HG03442 (cell line): ENCODE results near the gene ACOT12.

Experiments
- ATAC-seq: cut with Tn5 transposase; IDR thresholded peaks from one replicate; pipeline ENCODE4 v1.9.1; 2021; ENCODE audit warnings: mild to moderate bottlenecking, moderate library complexity; ENCODE audit not compliant: unreplicated experiment

The ACOT12 gene

DNA sequence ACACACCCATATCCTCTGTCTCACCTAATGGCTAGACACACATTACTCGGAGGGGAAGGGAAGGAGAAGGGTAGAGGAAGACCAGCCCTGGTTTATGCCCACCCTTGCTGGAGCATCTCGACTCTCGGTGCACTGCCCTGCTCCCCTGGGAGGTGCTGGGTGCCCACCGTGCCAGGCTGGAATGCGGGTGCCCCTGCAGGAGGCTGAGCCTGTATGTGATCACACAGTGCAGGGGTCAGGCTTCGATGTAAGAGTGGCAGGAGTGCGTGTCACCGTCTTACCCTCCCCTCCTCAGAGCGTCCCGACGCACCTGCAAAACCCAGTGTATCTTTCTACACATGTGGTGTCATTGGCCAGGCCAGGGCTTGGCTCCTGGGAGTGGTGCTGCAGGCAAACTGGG lies 7.3 kb upstream of the ACOT12 start:
- ATAC-seq, result no peak

GRCh38 chr5:81400375-81400774 lies 6.4 kb upstream of the ACOT12 start:
- ATAC-seq, result no peak

GRCh38 chr5:81398741-81399140 lies 4.8 kb upstream of the ACOT12 start:
- ATAC-seq, result no peak

DNA sequence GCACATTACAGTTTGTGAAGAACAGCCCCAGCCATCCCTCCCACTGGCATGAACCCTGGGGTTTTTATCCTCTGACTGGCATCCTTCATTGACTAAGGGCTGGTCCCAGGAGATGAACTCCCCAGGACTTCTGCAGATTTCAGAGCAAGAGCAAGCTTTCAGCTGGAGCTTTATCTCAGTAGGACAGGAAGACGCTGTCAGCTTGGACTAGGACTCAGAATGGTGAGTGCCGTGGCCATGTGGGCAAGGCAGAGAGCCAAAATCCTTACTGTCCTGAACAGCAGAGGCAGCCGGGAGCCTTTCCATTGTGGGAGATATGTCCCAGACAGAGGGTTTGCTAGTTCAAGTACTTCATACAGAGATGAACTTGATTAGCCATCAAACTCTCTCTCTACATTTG lies 3.2 kb upstream of the ACOT12 start:
- no peak for ATAC-seq

GRCh38 chr5:81395262-81395661 lies 1.3 kb upstream of the ACOT12 start:
- no peak for ATAC-seq

DNA sequence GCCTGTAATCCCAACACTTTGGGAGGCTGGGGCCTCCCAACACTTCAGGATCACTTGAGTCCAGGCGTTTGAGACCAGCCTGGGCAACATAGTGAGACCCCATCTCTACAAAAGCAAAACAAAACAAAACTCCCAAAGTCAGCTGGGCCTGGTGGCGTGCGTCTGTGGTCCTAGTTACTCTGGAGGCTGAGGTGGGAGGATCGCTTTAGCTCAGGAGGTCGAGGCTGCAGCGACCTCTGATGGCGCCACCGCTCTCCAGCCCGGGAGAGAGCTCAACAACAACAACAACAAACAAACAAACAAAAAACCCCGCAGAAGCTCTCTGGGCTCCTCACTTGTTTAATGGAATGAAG lies 528 bp downstream of the ACOT12 start:
- ATAC-seq, result no peak

DNA sequence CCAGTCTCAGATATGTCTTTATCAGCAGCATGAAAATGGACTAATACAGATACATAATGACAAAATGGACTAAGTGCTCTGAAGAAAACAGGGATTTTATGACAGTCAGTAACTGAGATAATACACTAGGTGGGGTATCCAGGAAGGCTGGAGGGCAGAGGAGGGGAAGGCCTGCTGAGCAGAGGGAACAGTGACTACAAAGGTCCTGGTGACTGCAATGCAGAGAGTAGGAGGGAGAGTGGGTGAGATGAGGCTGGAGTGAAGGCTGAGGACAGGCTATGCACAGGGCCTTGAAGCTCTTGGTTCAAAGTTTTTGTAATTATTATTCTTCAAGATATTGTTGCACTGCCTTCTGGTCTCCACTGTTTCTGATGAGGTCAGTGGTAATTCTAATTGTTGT lies 4.9 kb downstream of the ACOT12 start:
- ATAC-seq, result no peak

GRCh38 chr5:81388169-81388568 lies 5.8 kb downstream of the ACOT12 start:
- no peak for ATAC-seq

DNA sequence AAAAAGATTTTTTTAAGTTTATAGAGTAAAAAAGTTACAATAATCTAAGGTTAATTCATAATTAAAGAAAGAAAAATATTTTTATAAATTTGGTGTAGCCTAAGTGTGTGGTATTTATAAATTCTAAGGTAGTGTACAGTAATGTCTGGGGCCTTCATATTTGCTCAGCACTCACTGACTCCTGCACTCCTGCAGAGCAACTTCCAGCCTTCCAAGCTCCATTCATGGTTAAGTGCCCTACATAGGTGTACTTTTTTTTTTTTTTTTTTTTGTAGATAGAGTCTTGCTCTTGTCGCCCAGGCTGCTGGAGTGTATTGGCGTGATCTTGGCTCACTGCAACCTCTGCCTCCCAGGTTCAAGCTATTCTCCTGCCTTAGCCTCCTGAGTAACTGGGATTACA lies 10.1 kb downstream of the ACOT12 start:
- no peak for ATAC-seq

- no peak for ATAC-seq
Observed at GRCh38 chr5:81371354-81371876, 22.5 kb downstream of the ACOT12 start.

DNA sequence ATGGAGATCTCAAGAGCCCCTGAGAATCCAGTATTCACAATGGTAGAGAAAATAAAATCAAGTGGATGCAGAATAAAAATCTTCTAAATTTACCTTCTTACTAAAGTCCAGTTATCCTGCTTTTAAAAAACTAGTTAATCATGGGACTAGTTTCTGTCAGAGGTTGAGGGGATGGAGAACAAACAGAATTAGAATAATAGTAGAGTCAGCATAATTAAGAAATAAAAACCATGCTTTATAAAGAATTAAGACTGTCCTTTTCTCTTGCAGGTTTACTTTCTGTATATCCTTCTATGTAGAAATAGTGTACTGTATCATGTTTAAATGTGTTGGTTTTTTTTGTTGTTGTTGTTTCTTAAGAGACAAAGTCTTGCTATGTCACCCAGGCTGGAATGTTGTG lies 23.0 kb downstream of the ACOT12 start:
- no peak for ATAC-seq

- no peak for ATAC-seq
Observed at GRCh38 chr5:81365541-81365940, 28.4 kb downstream of the ACOT12 start.

- no peak for ATAC-seq
Observed at GRCh38 chr5:81363093-81363871, 30.7 kb downstream of the ACOT12 start.

GRCh38 chr5:81361600-81361999 lies 32.3 kb downstream of the ACOT12 start:
- no peak for ATAC-seq

DNA sequence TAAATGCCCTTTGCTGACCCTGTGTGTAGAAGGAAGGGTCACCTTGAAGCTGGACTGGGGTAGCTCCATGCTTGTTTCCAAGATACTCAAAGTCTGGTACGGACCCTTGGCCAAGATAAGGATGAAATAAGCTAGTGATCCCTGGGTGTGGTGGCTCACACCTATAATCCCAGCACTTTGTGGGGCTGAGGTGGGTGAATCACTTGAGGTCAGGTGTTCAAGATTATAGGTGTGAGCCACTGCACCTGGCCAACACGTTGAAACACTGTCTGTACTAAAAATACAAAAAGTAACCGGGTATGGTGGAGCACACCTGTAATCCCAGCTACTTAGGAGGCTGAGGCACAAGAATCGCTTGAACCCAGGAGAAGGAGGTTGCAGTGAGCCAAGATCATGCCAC lies 33.3 kb downstream of the ACOT12 start:
- ATAC-seq, result no peak

- ATAC-seq, result no peak
Observed at GRCh38 chr5:81359881-81360280, 34.1 kb downstream of the ACOT12 start.

DNA sequence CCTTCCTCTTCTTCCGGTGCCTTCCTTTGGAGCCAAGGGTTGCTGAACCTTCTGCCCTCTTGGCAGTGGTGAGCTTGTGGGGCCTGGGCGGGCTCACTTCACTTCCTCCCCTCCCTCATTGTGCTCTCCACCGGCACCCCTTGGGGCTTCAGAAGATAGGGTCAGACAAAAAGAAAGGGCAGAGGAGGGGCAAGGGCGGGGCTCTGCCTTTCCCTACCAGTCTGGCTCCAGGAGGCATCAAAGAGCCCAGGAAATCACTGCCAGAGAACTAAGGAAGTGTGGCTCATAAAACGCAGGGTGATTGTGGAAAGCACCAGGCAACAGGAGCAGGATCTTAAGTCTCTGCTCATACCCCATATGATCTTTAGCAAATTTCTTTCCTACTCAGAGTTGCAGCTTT lies 34.8 kb downstream of the ACOT12 start:
- no peak for ATAC-seq

DNA sequence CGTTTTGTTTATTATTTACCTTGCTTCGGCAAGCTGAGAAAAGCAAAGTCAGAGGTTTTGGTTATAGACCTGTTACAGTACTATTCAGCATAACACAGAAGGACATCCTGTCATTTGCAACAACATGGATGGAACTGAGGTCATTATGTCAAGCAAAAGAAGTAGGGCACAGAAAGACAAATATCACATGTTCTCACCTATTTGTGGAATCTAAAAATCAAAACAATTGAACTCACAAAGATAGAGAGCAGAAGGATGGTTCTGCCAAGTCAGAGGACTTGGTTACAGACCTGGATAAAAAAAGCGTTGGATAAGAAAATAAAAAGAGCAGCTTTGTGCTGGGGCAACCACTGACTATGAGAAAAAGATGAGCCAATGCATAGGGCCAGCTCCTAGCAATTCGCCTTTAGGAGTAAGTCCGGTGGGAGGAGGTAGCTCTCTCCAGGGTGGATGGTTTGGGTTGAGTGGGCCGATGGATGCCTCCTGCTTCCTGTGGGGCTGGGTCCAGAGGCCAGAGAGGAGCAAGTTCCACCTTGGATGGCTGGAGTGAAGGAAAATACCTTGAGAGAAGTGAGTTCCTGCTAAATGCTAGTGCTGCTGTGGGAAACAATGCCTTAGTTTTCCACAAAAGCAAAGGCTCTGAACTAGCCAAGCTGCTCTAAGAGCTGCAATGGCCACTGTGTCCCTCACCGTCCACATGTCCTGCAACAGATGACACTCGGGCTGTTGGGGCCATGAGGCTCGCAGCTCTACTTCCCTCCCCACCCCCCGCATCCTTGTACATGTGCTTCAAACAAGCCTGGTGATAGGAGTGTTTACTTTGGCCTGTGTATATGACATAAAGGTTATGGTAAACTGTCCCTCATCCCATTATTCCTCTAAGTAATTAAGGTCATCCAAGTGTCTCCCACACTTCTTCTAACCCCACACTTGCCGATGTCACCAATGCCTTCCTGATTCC lies 38.4 kb downstream of the ACOT12 start:
- ATAC-seq, result no peak

- ATAC-seq, result no peak
Observed at GRCh38 chr5:81354093-81354492, 39.8 kb downstream of the ACOT12 start.

DNA sequence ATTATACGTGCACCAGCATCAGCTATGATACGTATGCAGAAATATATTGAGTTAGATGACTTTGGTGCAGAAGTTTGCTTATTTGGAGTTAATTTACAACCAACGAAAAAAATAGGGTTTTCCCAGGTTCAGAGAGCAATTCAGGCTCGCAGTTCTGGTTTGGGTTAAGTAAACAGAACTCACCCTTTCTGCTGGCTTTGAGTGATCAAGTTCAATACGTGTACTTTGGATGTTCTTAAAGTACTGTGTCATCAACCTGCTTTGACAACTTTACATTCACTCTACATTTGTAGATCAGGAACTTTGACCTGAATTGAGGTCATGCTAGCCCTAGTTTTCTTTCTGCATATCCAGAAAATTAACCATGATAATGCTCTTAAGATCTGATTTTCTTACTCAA lies 40.7 kb downstream of the ACOT12 start:
- no peak for ATAC-seq

- ATAC-seq, result no peak
Observed at GRCh38 chr5:81350507-81350906, 43.4 kb downstream of the ACOT12 start.

DNA sequence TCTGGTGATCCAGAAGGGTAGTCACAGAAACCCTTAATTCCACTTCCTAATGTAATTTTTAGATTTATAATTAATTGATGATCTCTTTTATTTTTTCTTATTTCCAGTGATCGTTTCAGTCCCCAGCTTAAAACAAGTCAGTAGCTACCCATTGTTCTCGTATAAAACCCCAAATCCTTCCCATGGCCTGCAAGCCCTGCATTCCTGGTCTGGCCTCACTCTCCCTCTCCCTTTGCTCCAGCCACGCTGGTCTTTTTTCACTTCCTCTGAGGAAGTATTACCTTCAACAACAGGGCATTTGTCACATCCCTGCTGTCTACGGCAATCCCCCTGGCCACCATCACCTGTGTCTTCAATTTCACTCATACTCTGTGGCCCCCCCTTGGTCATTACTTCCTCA lies 44.8 kb downstream of the ACOT12 start:
- no peak for ATAC-seq
